Femur (tissue), 1 donor: ENCODE measurements around the gene SLC47A2.

Experiments
- DNase-seq: peaks from one replicate; pipeline ENCODE4 v3.0.0-alpha.2; 2017

The SLC47A2 gene

DNA sequence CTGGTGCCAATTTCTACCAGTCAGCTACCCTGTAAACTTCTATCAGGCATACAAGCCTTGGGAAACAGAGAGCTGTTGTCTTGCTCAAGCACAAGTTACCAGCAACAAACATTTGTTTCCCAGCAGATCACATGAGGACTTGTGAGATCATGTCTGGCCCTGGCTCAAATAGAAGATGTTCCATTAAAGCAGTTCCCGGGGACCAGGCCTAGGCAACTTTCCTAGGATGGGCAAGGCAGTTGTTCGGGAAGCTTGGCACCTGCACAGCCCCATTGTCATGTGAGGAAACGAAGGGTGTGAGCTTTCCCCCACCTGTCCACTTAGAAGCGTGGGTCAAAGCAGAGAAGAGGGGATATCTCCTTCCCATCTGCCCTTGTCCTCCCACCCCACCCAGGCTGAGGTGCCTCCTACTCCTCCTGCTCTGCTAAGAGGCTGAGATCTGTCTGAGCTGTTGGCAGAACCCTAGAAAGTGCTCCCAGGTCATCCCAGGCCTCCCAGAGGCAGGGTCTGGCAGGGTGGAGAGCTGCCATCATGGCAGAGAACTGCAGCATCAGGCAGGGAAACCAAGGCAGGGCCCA lies 11.2 kb upstream of the SLC47A2 start:
- DNase-seq: peak; percentile 82

- no peak for DNase-seq
Measured at GRCh38 chr17:19726631-19727376, 10.4 kb upstream of the SLC47A2 start.

DNA sequence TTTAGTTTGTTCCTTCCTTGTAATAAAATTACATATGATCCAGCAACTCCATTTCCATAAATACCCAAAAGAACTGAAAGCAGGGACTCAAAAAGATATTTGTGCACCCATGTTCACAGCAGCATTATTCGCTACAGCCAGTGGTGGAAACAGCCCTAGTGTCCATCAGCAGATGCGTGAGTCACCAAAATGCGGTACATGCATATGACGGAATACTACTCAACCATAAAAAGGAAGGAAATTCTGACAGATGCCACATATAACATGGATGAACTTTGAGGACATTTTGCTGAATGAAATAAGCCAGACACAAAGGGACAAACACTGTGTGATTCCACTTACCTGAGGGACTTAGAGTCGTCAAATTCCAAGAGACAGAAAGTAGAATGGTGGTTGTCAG lies 9.1 kb upstream of the SLC47A2 start:
- DNase-seq: no peak

DNA sequence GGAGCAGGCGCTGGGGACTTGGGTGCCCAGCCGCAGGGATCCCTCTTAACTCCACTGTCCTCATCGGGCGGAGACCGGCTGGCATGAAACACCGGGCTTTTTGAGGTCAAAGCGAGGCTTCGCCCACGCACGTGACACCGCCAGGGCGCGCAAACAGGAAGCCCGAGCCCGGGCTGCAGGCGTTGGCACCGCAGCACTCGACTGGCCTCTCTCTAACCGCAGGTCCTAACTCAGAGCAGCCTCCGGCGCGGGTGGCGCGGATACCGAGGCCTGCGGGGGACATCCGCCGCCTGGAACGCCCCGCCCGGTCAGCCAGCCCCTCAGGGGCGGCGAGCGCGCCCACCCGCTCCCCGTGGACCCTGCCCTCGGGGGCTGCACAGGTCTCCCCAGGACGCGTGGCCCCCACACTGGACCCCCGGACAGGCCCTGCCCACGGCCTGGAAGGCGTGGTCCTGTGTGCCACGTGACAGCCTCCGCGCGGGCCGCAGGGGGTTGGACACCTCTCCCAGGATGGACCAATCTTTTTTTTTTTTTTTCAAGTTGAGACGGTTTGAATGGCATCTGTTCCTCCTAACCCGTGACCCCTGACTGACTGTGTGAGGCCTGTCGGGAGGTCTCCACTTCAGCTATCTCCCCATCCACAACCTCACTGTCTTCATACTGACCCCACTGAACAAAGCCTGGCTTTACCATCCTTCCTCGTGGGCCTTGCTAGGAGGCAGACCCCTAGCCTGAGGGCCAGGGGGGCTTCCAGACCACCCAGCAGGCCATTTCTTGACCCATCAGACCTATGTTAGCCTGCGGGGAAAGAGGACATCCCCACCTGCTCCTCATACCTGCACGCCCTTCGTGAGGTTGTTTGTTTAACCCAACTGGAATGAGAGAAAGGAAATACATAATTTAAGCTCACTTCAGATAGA lies 8.4 kb upstream of the SLC47A2 start:
- DNase-seq: peak; percentile 54

GRCh38 chr17:19723964-19724363 lies 7.6 kb upstream of the SLC47A2 start:
- DNase-seq: no peak

- peak; percentile 15 for DNase-seq
Measured at GRCh38 chr17:19720631-19721426, 4.4 kb upstream of the SLC47A2 start.

GRCh38 chr17:19720210-19720475 lies 3.8 kb upstream of the SLC47A2 start:
- no peak for DNase-seq

DNA sequence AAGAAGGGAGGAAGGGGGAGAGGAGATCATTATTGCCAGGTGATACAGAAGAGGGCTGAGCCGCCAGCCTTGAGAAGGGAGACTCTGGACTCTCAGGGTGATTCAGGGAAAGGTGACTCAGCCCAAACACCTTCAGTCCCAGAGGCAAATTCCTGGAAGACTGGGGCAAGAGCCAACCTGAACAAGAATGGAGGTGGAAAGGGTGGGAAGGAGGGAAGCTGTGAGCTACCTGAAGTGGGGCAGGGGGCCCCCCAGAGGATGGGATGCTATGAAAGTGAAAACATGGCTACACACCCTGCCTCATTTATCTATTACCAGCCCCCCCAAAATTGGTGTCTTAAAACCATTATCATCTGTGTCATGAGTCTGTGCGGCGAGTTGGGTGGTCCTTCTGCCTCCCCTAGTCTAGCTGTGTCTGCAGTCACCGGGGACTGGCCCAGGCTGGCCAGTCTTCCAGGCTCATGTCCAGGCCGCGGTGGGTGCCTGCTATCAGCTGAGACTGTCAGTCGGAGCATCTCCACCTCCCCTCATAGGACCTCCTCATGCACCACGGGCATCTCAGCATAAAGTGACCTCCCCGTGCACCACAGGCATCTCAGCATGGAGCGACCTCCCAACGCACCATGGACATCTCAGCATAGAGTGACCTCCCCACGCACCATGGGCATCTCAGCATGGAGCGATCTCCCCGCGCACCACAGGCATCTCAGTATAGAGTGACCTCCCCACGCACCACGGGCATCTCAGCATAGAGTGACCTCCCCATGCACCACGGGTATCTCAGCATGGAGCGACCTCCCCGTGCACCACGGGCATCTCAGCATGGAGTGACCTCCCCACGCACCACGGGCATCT lies 3.2 kb upstream of the SLC47A2 start:
- no peak for DNase-seq

- DNase-seq: no peak
Measured at GRCh38 chr17:19718613-19719354, 2.4 kb upstream of the SLC47A2 start.

DNA sequence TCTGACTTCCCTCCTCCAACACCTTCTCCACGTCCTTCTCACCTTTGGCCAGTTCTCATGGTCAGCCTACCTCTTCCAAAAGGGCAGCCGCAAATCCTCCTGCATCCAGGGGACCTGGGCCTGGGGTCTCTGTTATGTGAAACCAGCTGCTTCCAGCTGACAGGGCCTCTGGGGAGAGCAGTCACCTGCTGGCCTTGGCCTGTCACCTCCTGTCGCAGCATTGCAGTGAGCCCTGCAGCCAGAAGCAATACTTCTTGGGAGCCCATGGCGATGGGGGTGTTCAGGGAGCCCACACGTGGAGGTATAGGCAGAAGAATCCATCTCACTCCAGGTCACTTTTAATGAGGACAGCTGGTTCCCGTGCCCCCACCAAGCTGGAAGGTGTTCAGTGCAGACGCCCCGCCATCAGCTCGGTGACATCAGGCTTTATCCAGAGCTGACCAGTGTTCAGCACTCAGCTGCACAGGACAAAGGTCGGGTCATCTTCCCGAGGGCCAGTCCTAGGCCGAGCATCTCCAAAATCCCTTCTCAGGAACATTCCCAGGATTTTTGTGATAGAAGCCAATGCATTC lies 1.7 kb upstream of the SLC47A2 start:
- no peak for DNase-seq

GRCh38 chr17:19717411-19717908 lies 1.1 kb upstream of the SLC47A2 start:
- no peak for DNase-seq

GRCh38 chr17:19717031-19717360 lies 612 bp upstream of the SLC47A2 start:
- no peak for DNase-seq

DNA sequence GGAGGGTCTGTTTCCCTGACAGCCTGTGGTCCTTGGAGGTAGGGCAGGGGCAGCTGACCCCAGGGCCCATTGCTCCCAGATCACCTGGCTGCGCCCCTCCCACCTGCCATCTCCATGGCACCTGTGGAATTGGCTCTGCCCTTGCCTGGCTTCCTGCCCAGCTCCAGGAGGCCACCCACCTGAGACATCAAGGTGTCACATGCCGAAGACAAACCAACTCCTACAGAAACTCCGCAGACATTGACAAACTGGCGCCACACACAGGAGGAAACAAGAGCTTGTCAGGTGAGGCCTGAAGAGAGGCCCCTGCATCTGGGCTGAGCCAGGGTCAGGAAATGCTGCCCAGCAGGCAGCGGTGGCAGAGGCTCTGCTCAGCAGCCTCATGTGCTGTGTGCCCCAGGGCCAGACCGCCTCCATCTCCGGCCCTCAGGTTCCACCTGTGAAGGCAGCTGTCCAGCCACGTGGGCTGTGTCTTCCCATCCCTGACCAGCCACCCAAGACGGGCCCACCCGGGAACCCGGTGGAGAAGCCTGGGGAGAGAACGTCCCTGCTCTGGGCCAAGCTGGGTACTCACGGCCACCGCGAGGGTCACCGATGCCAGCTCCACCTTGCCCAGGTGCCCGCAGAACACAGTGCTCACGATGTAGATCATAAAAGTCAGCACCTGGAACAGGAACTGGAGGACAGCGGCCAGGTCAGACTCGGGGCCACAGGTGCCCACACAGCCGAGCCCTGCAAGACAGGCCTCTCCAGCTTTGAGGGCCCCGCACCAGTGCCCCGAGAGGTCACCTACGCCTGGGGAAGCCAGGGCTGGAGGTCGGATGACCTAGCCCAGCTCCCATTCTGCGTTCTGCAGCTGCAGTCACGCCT lies 1.6 kb downstream of the SLC47A2 start:
- DNase-seq: peak; percentile 18

DNA sequence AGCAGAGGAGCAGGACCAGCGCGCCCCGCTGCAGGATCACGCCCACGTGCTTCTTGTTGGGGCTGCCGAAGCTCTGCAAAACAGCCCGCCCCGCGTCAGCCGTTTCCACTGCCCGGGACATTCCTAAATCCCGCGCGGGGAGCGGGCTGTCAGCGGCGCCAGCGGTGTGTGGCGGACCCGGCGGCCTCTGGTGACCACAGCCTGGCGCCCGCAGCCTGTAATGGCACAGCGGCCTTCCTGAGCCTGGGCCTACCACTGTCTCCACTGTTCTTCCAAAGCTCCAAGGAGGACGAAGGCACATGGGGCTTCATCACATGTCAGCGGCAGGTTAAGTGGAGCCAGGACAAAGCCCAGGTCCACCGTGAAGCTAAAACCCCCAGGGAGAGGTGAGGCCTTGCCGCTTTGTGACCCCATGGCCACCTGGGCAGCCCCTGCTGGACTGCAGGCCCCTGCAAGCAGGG lies 2.5 kb downstream of the SLC47A2 start:
- no peak for DNase-seq

DNA sequence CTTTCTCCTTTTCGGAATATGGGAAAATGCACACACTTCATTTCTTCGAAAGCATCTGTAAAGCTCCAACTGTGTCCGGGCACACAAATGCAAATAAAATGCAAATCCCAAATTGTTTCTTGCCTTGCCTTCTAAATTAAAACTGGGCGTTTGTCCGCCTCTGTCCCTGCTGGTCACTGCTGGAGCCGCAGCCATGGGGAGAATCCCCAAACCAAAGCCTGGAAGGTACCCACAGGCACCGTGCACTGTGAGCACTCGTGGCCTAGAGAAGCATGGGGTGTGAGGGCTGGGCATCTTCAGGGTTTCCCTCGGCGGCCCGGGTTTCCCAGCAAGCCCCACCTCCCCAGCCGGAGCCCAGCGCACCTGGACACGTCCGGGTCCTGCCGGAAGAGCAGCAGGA lies 2.9 kb downstream of the SLC47A2 start:
- no peak for DNase-seq

DNA sequence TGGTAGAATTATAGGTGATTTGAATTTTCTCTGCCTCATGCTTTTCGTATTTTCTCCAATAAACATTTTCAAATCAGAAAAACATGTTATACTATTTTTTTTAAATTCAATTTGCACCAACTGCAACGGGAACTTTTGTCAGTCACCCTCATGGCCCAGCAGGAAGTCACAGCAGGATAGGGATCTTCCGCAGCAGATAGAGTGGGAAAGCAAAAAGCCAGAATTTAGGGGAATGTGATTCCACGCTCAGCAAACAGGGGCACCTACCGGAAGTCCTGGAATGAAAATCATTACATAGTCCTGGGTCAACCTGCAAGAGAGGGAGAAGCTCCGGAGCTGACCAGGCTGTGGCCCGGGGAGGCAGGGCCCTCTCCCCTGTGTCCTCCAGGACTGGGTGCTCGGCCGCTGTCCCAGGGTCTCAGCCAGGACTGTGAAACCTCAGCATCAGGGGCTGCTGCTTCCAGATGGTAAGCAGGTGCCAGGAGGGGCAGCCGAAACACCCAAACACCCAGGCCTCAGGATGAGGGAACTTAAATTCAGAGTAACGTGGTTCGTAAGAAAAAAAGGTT lies 3.9 kb downstream of the SLC47A2 start:
- DNase-seq: no peak

DNA sequence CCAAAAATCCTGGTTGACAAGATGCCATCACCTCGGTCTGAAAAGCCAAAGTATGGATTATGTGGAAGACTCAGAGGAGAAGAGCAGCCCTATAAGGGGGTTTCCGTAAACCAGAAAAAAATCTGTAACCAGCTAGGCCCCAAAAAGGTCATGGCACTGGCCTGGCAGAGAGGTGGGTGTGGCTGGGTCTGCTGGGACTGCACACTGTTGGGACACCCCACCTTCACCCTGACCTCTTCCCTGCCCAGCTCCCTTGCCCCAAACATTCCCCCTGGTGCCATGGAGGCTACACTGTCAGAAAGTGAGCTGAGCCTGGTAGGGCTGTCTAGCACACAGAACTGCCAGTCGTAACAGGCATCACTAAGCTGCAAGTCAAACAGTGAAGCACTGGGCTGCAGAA lies 6.5 kb downstream of the SLC47A2 start:
- DNase-seq: no peak

- DNase-seq: no peak
Measured at GRCh38 chr17:19708431-19709175, 7.8 kb downstream of the SLC47A2 start.

GRCh38 chr17:19707728-19708221 lies 8.6 kb downstream of the SLC47A2 start:
- DNase-seq: no peak
